Epithelial cell of esophagus (primary cell): Measurements from ENCODE around the gene SELENOM.

Experiments
- DNase-seq: peaks from one replicate; pipeline ENCODE4 v3.0.0; 2010; ENCODE audit warnings: low read depth
- H3K4me3 ChIP-seq: 2 replicates; pipeline ENCODE4 v1.5.1; 2011; ENCODE audit warnings: mild to moderate bottlenecking, low read length, control low read depth
- TF ChIP-seq, protein P1 (sequence below): IDR thresholded peaks from 2 replicates; pipeline ENCODE4 v1.5.1; 2011; ENCODE audit warnings: low read depth, mild to moderate bottlenecking, low read length, control low read depth, inconsistent platforms; ENCODE audit not compliant: insufficient read depth; ENCODE audit errors: missing control alignments

The SELENOM gene, protein sequence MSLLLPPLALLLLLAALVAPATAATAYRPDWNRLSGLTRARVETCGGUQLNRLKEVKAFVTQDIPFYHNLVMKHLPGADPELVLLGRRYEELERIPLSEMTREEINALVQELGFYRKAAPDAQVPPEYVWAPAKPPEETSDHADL

DNA sequence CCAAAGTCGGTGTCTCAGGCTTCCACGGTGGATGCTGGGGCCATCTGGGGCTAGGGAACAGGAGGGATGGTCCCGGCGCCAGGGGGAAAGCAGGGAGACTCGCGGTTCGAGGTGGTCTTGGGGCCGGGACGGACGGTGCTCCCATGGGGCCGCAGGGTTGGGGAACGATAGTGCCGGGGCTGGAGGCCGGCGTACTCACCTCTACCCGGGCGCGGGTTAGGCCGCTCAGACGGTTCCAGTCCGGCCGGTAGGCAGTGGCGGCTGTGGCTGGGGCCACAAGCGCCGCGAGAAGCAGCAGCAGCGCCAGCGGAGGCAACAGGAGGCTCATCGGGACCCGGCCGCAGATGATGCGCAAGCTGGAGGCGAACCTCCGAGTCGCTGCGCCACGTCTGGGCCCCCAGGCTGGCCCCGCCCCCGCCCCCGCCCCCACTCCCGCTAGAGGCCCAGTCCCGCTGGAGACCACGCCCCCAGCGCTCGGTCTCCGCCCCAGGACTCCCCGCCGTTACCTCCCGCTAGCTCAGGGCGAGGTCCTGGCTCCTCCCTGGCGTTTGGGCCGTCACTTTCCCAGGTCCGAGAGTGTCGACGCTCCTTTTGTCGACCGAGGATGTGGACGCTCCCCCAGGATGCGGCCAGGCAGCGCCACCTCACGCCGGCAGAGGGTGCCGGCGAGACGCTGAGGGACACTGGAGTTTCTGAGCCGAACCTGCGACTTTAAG, at the start of gene SELENOM:
TSS of gene SELENOM (minus strand) at position 391 of the 716 bp plus-strand sequence. CDS start at position 328, 63 bp downstream.
- TF ChIP-seq, protein P1, sequence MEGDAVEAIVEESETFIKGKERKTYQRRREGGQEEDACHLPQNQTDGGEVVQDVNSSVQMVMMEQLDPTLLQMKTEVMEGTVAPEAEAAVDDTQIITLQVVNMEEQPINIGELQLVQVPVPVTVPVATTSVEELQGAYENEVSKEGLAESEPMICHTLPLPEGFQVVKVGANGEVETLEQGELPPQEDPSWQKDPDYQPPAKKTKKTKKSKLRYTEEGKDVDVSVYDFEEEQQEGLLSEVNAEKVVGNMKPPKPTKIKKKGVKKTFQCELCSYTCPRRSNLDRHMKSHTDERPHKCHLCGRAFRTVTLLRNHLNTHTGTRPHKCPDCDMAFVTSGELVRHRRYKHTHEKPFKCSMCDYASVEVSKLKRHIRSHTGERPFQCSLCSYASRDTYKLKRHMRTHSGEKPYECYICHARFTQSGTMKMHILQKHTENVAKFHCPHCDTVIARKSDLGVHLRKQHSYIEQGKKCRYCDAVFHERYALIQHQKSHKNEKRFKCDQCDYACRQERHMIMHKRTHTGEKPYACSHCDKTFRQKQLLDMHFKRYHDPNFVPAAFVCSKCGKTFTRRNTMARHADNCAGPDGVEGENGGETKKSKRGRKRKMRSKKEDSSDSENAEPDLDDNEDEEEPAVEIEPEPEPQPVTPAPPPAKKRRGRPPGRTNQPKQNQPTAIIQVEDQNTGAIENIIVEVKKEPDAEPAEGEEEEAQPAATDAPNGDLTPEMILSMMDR, result peak; percentile 97
- DNase-seq, result peak; percentile 99

DNA sequence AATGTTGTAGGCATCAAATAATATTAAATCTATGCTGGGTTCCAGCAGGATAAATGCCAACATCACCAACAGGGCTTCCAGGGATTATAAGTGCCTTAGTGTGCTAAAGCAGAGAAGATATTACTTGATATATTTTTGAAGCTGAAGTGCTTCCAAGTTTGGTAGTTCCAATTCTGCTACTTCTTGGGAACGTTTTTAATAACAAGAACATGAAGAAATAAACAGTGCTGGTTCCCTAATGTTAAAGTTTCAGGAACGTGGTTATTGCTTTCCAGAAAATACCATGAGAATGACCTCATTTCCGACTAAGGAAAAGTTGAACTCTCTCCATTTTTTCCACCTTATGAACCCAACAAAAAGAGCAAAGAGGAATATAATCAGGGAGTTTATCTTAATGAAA, 48.1 kb upstream of the SELENOM start:
- DNase-seq, result no peak
- no peak overlapping the region for H3K4me3 ChIP-seq
- TF ChIP-seq, protein P1, result no peak

More for the DNA sequence above, at the start of gene SELENOM:
- H3K4me3 ChIP-seq, result peak within 1 kb of the TSS; percentile 63

DNA sequence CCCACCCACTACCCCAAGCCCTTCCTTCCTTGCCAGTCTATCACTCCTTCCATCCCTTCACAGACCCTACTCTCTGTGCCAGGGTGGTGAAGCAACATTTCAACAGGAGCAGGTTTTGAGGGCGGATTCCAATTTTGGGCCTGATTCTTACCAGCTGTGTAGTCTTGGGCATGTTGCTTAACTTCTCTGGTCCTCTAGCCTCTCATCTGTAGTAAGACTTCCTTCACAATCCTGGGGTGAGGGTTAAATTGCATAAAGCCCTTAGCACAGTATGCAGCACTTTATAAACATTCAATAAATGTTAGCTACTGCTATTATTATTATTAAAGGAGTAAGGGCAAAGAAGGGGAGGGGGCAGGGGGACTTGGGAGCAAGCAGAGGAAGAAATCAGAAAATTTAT, 47.6 kb upstream of the SELENOM start:
- H3K4me3 ChIP-seq, result no peak overlapping the region
- TF ChIP-seq, protein P1, result no peak
- DNase-seq, result no peak

DNA sequence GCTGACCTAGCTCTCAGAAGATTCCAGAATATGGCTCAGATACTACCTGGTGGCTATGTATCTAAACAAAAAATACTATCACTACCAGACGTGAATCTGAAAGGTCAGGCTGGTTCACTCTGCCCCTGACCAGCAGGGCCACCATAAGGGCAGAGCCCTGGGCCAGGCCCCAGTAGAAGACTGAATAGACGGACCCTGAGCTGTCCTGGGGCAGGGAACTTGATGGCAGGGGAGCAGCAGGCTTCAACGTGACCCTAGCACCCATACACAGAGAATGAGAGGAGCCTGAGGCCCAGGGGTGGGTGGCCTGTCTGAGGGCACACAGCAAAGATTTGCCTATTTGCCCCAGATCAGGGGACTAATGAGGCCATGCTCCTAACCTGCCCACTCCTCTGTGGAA, 46.0 kb upstream of the SELENOM start:
- TF ChIP-seq, protein P1, result no peak

DNA sequence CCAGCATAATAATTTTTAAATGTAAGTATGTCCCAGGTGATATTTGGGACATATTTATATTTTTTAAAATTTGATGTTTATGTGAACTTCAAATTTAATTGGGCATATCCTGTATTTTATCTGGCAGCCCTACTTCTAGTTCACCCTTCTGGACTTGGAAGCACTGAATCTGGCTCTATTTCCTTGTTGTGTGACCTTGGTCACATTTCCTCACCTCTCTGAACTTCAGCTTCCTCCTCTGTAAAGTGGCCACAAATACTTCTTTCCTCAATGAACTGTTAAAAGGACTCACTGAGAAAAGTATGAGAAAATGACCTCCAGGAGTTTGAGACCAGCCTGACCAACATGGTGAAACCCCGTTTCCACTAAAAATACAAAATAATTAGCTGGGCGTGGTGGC, 44.5 kb upstream of the SELENOM start:
- no peak overlapping the region for H3K4me3 ChIP-seq
- TF ChIP-seq, protein P1, result no peak
- DNase-seq, result no peak

More for the DNA sequence above, 46.0 kb upstream of the SELENOM start:
- no peak for DNase-seq
- no peak overlapping the region for H3K4me3 ChIP-seq

DNA sequence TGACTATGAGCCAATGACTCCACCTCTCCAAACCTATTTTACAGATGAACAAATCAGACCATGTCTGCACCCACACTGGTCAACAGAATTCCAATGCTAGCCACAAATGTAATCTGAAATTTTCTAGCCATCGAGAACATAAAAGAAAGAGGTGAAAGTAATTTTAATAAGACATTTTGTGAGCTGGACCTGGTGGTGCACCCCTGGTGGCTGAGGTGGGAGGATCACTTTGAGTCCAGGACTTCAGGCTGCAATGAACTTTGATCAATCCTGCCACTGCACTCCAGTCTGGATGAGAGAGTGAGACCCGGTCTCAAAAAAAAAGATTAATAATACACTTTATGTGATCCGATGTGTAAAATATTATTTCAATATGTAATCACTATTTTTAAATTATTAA, 43.2 kb upstream of the SELENOM start:
- no peak overlapping the region for H3K4me3 ChIP-seq
- no peak for DNase-seq
- TF ChIP-seq, protein P1, result peak; percentile 43
